ENCODE data around the gene PARD3B.

PARD3B gene

DNA sequence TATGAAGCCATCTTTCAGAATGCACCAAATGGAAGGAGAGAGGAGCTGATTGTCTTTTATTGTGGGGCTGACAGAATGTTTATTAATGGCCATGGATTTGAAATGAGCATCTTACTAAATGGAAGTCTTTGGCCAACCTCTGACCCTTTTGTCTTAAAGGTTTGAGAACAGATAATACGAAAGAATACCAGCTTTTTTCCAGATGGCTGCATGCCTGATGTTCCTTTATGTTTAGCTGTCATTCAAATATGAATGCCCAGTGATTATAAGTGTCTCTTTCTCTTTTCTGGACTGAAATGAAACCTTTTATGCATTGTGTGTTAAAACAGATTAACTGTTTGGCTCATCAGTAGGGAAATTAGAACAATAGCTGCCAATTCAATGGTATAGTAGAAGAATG lies 46.0 kb downstream of the PARD3B start:
- no peak for DNase-seq

GRCh38 chr2:204604061-204604460 lies 58.8 kb downstream of the PARD3B start:
- DNase-seq, result peak; percentile 30

DNA sequence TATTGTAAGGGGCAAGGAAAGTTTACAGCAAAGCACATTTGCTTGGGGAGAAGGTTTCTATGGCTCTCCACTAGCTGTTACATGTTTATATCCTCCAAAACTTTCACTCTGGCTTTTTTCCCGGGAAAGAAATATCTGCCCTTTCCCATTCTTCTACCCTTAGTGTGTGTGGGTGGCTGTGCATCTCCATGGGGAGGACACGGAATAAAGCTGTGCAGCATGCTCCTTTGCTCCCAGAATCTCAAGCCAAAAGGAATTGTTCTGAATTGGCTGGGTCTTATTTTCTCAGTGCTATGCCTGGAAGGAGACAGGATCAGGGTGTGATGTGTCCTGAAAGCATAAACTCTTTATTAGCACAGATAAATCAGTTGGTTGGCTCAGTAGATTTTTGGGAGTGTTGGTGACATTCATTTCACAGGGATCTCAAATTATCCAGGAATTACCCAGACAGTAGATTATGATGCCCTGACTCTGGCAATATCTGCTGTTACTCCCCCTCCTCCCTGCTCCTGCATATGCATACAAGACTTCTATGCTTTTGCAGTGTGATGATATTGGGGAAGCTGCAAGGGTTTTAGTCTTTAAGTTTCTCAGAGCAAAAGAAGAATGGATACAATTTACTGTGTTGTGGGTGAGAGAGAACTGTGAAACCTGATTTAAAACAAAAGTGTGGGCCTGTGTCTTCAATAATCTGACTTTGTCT lies 63.1 kb downstream of the PARD3B start:
- peak; percentile 13 for DNase-seq

- no peak for DNase-seq
These were observed 65.8 kb downstream of the PARD3B start for GRCh38 chr2:204611017-204611631.

DNA sequence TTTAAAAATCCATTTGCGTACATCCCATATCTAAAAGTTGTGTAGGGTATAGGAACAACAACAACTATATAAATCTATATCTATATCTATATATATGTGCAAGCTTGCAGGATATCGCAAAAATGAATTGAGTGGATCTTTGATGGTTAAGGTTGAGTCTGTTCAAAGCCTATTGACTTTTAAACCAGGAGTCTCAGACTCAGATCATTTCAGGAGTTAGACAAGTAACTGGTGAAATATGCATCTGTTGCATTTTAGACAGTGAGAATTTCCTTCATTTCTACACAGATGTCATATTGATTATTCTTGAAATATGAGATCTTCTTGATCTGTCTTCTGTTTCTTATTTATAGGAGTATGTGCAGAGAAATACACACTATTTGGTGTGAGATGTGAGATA lies 66.5 kb downstream of the PARD3B start:
- DNase-seq, result no peak

DNA sequence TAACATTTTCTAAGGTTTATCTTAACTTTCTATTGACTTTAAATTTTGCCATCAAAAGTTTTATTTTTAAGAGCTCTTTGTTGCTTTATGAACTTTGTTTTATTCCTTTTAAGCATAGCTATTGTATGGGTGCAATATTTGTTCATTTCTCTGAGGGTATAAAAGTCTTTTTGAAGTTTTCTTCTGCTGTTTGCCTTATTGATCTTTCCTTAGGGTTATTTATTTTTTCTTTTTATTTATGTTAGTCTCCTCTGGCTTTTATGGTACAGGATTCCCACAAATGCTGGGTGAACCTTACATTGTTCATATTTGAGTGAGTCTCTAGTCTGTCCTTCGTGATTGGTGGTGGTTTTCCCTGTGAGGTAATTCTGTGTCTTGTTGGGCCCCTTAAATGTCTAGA lies 68.4 kb downstream of the PARD3B start:
- no peak for DNase-seq

- no peak for DNase-seq
These were observed 70.2 kb downstream of the PARD3B start for GRCh38 chr2:204615456-204615855.

DNA sequence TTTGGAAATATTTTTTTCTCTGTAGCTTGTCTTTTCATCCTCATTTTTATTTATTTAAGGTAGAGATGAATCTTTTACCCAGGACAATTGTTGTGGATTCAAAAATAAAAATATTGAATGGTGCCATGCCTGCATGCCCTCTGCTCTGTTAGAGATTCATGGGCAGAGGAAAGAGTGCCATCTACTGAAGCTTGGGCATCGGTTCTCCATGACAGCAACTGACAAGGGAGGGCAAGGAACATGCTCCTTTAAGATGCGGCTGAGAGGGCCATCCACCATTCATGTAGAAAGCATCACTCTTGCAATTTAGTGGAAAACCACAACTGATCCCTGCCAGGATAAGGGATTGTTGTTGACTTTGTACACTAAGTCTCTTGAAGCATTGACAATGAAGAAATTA lies 79.9 kb downstream of the PARD3B start:
- DNase-seq, result no peak

- DNase-seq, result peak; percentile 22
These were observed 83.8 kb downstream of the PARD3B start for GRCh38 chr2:204628926-204629712.

DNA sequence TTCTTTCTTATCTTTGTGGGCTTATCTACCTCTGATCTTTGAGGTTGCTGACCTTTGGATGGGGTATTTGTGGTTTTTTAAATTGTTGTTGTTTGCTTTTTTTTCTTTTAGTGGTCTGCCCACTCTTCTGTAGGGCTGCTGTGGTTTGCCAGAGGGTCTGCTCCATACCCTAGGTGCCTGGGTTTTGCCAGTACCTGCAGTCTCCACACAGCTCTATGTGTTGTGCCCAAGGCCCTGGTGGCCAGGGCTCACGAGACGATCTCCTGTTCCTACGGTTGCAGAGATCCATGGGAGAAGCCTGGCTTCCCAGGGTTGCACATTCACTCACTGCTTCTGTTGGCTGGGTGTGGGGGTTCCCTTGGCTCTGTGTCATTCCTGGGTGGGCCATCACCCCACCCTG lies 87.1 kb downstream of the PARD3B start:
- DNase-seq, result no peak

- DNase-seq, result no peak
These were observed 89.3 kb downstream of the PARD3B start for GRCh38 chr2:204634564-204634963.

DNA sequence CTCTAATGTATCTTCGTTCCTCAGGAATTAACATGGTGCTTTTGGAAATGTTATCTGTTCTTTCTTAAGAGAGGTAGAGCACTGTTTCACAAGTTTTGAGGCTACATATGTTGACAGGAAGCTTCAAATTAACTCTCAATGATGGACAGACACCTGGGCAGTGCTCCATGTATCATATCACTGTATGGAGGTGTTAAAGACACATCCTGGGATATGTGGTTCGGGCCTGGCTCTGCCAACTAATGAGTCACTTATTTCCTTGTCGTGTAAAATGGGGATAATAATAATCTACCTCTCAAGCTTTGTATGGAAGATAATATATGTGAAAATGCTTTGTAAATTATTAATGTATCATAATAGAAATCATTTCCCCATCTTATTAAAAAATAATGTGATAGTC lies 90.2 kb downstream of the PARD3B start:
- no peak for DNase-seq

- no peak for DNase-seq
These were observed 93.4 kb downstream of the PARD3B start for GRCh38 chr2:204638471-204639194.

DNA sequence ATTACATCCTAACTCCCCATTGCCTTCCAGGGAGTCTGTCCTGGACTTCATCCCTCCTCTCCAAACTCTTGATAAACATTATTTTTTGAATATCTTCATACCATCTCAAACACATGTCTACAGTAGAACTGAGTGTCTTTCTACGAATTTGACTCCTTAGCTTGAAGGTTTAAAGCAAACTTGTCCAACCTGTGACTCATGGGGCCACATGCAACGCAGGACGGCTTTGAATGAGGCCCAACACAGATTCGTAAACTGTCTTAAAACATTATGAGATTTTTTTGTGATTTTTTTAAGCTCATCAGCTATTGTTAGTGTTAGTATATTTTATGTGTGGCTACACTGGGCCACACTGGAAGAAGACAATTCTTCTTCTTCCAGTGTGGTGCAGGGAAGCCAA lies 98.1 kb downstream of the PARD3B start:
- DNase-seq, result no peak

- peak; percentile 13 for DNase-seq
These were observed 99.9 kb downstream of the PARD3B start for GRCh38 chr2:204645018-204645773.

GRCh38 chr2:204647626-204648025 lies 102.4 kb downstream of the PARD3B start:
- no peak for DNase-seq

DNA sequence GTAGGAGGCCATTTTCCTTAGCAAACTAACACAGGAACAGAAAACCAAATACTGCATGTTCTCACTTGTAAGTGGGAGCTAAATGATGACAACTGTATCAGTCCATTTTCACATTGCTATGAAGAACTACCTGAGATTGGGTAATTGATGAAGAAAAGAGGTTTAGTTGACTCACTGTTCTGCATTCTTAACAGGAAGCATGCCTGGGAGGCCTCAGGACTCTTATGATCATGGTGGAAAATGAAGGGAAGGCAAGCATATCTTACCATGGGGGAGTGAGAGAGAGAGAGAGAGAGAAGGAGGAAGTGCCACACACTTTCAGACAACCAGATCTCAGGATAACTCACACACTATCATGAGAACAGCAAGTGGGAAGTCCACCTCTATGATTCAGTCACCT lies 105.3 kb downstream of the PARD3B start:
- DNase-seq, result no peak

DNA sequence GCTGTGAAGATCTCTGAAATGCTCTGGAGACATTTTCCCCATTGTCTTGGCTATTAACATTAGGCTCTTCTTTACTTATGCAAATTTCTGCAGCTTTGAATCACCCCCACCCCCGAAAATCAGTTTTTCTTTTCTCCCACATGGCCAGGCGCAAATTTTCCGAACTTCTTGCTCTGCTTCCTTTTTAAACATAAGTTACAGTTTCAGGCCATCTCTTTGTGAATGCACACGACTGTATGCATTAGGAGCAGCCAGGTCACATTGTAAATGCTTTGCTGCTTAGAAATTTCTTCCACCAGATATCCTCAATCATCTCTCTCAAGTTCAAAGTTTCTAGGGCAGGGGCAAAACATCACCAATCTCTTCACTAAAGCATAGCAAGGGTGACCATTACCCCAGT lies 106.8 kb downstream of the PARD3B start:
- no peak for DNase-seq

DNA sequence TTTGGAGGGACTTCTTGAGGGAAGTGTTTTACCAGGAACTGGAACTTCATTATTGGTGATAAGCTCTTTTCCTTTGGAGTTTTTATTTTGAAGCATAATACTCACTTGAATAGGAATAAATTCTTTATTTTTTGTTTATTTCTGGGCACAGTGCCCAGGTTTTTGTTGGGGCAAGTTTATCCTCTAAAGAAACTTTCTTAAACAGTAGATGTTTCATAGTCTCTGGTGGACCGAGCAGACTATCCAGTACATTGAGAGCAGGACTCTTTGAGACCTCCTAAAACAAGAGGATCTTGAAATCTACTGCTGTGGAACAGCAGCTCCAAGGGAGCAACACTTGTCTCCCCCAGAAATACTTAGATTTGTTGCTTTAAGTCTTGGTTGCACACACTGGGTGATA lies 109.4 kb downstream of the PARD3B start:
- no peak for DNase-seq

GRCh38 chr2:204655101-204655500 lies 109.8 kb downstream of the PARD3B start:
- peak; percentile 65 for DNase-seq

- no peak for DNase-seq
These were observed 110.4 kb downstream of the PARD3B start for GRCh38 chr2:204655626-204656025.

DNA sequence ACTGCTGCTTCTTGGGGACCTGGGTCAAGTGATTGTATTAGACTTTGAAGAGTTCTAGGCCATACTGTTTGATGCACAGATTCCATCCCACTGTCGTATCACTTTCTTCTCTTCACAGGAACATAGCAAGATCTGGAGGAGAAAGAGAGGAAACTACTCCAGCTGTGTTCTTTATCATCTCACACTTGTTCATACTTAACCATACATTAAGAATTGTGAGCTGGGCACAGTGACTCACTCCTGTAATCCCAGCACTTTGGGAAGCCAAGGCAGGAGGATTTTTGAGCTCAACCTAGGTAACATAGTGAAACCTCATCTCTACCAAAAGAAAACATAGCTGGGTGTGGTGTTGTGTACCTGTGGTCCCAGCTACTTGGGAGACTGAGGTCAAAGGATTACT lies 111.7 kb downstream of the PARD3B start:
- no peak for DNase-seq
